Measurements from ENCODE around the gene SUSD3.

SUSD3 gene

DNA sequence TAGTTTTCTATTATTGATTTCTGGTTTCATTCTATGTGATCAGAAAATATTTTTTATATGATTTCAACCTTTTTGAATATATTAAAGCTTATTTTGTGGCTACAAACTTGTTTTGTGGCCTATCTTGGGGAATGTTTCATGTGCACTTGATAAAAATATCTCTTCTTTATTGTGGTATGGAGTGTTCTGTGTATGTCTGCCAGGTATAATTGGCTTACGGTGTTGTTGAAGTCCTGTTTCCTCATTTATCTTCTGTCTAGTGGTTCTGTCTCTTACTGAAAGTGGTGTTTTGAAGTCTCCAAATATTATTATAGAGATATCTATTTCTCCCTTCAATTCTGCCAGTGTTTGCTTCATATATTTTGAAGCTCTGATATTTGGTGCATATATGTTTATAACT lies 47.1 kb downstream of the SUSD3 start:
- no peaks in the 10 kb centered on the region for H3K27me3 ChIP-seq (ENCODE audit: control insufficient read depth, insufficient read depth, low read length)
- H3K4me3 ChIP-seq (ENCODE audit: low read depth, low read length) = no peak overlapping the region
- H3K9ac ChIP-seq (ENCODE audit: low read length) = no peak overlapping the region
- H3K27ac ChIP-seq (ENCODE audit: low read depth, low read length) = no peak overlapping the region
- H3K9me3 ChIP-seq (ENCODE audit: control insufficient read depth, insufficient read depth, low read depth, low read length) = no peaks in the 10 kb centered on the region; the same call in 1 of the 2 replicates
- no peaks in the 10 kb centered on the region for H3K4me1 ChIP-seq (ENCODE audit: control insufficient read depth, insufficient read depth, low read length)
- no peaks in the 10 kb centered on the region for H3K36me3 ChIP-seq (ENCODE audit: control insufficient read depth, insufficient read depth, low read length)

DNA sequence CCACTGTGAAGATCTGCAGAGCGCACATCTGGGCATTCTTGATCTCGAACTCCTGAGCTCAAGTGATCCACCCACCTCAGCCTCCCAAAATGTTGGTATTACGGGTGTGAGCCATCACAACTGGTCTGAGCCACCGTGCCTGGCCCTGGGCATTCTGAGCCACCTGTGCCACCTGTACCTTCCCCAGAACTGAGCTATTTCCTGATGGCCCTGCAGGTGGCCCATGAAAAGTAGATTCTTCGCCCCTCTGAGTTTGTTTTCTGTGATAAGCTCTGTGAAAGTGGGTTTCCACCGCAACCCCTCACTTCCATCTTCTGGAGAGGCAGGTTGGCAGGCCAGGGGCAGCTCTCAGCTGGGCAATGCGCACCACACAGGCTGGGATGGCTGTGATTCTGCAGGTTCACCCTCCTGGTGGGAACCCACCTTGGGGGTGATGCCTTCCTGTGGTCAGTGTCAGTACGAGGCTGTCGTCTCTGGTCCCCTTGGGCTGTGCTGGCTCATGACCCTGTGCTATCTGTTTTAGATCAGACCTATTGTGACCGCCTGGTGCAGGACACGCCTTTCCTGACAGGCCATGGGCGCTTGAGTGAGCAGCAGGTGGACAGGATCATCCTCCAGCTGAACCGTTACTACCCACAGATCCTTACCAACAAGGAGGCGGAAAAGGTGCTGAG lies 48.8 kb downstream of the SUSD3 start:
- no peak overlapping the region for H3K27ac ChIP-seq (ENCODE audit: low read depth, low read length)
- H3K4me1 ChIP-seq (ENCODE audit: control insufficient read depth, insufficient read depth, low read length) = no peaks in the 10 kb centered on the region; the same call in 1 of the 2 replicates
- no peak overlapping the region for H3K4me3 ChIP-seq (ENCODE audit: low read depth, low read length)
- no peak overlapping the region for H3K9ac ChIP-seq (ENCODE audit: low read length)
- H3K9me3 ChIP-seq (ENCODE audit: control insufficient read depth, insufficient read depth, low read depth, low read length) = no peaks in the 10 kb centered on the region; the same call in 1 of the 2 replicates
- no peaks in the 10 kb centered on the region for H3K27me3 ChIP-seq (ENCODE audit: control insufficient read depth, insufficient read depth, low read length)
- H3K36me3 ChIP-seq (ENCODE audit: control insufficient read depth, insufficient read depth, low read length) = no peaks in the 10 kb centered on the region

DNA sequence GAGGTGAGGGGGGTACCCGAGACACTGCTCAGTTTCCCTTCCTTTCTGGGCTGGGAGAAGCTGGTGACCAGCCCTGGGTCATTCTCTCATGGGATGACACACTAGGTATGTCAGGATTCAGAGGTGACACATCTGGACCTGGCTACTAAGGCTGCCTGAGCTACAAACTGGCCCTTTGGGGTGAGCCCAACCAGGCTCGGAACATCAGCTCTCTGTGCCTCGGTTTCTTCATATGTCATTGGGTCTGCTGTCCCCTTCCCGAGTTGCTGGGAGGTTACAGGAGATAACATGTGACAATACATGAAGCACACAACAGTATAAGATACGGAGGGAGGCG lies 49.3 kb downstream of the SUSD3 start:
- Histone ChIP-seq H3K27ac (ENCODE audit: low read depth, low read length) (no peak overlapping the region), H3K4me3 (ENCODE audit: low read depth, low read length) (no peak overlapping the region), H3K9ac (ENCODE audit: low read length) (no peak overlapping the region), H3K36me3 (ENCODE audit: control insufficient read depth, insufficient read depth, low read length) (no peaks in the 10 kb centered on the region), H3K27me3 (ENCODE audit: control insufficient read depth, insufficient read depth, low read length) (no peaks in the 10 kb centered on the region), H3K4me1 (ENCODE audit: control insufficient read depth, insufficient read depth, low read length) (no peaks in the 10 kb centered on the region; the same call in 1 of the 2 replicates), H3K9me3 (ENCODE audit: control insufficient read depth, insufficient read depth, low read depth, low read length) (no peaks in the 10 kb centered on the region; the same call in 1 of the 2 replicates)

DNA sequence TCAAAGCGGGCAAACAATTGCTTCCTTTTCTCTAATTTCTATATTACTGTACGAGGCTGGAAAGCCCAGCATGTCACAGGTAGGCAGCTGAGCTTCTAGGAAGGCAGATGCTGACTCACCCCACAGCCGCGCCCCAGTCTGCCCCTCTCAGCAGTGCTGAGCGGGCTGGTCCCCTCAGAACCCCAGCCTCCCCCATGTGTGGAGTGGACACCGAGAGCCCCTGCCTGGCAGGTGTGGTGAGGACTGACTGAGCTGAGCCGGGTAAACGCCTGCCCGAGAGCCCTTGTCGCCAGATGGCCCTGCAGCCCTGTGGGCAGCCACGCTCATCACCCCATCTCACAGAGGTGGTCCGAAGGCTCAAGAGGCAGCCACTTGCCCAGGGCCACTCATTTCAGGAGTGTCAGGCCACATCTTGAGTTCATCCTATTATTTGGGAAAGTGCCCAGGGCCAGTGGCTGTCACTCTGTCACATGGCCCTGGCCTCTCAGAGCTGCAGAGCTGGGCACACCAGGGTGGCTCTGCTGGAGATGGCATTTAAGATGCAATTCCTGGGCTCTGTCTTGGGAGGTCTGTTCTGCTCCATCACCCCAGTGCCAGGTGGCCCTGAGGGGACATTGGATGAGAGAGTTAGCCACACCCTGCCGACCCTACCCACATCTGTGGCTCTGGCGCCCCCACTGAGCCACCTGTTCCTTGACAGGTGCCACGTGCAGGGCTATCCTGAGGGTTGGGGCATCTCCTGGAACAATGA lies 50.0 kb downstream of the SUSD3 start:
- H3K27ac ChIP-seq (ENCODE audit: low read depth, low read length) = no peak overlapping the region
- no peaks in the 10 kb centered on the region; the same call in 1 of the 2 replicates for H3K4me1 ChIP-seq (ENCODE audit: control insufficient read depth, insufficient read depth, low read length)
- no peak overlapping the region for H3K4me3 ChIP-seq (ENCODE audit: low read depth, low read length)
- H3K36me3 ChIP-seq (ENCODE audit: control insufficient read depth, insufficient read depth, low read length) = no peaks in the 10 kb centered on the region
- no peak overlapping the region for H3K9ac ChIP-seq (ENCODE audit: low read length)
- H3K27me3 ChIP-seq (ENCODE audit: control insufficient read depth, insufficient read depth, low read length) = no peaks in the 10 kb centered on the region
- H3K9me3 ChIP-seq (ENCODE audit: control insufficient read depth, insufficient read depth, low read depth, low read length) = no peaks in the 10 kb centered on the region; the same call in 1 of the 2 replicates

DNA sequence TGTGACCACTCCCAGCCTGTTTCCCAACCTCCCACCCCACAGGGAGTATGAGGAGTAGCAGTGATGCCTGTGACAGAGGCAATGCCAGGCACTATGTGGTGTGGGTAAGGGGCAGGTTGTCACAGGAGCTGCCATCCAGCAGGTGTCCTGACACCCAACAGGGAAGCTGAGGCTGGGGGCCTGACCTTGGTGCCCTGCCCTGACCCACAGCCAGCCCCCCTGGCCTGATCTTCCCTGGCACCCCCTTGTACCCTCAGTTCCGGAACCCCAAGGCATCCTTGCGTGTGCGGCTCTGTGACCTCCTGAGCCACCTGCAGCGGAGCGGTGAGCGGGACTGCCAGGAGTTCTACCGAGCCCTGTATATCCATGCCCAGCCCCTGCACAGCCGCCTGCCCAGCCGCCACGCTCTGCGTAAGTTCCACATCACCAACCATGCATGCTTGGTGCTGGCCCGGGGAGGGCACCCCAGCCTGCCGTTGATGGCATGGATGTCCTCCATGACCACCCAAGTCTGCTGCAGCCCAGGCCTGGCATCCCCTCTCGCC lies 51.9 kb downstream of the SUSD3 start:
- H3K27ac ChIP-seq (ENCODE audit: low read depth, low read length) = no peak overlapping the region
- H3K9me3 ChIP-seq (ENCODE audit: control insufficient read depth, insufficient read depth, low read depth, low read length) = no peaks in the 10 kb centered on the region
- no peak overlapping the region for H3K4me3 ChIP-seq (ENCODE audit: low read depth, low read length)
- H3K27me3 ChIP-seq (ENCODE audit: control insufficient read depth, insufficient read depth, low read length) = no peaks in the 10 kb centered on the region
- H3K36me3 ChIP-seq (ENCODE audit: control insufficient read depth, insufficient read depth, low read length) = no peaks in the 10 kb centered on the region
- peaks cover 13% of the 10 kb centered on the region for H3K4me1 ChIP-seq (ENCODE audit: control insufficient read depth, insufficient read depth, low read length)
- H3K9ac ChIP-seq (ENCODE audit: low read length) = no peak overlapping the region

DNA sequence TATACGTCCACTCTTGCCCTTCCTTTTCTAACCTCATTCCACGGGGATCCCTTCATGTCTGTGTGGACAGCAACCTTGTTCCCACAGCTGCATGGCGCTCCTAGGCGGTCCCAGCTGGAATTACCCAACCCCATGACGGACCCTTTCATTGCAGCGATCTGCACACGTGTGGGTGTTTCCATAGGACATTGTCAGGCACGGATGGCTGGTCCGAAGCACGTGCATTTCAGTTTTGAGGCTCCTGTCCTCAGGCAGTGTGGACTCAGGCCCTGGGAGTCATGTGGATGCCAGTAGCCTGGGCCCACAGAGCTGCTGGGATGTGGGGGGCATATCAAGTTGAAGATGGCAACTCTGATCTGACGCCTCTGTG lies 52.5 kb downstream of the SUSD3 start:
- Histone ChIP-seq H3K9ac (ENCODE audit: low read length) (no peak overlapping the region), H3K27me3 (ENCODE audit: control insufficient read depth, insufficient read depth, low read length) (no peaks in the 10 kb centered on the region), H3K4me3 (ENCODE audit: low read depth, low read length) (no peak overlapping the region), H3K36me3 (ENCODE audit: control insufficient read depth, insufficient read depth, low read length) (no peaks in the 10 kb centered on the region), H3K4me1 (ENCODE audit: control insufficient read depth, insufficient read depth, low read length) (peaks cover 14% of the 10 kb centered on the region), H3K9me3 (ENCODE audit: control insufficient read depth, insufficient read depth, low read depth, low read length) (no peaks in the 10 kb centered on the region), H3K27ac (ENCODE audit: low read depth, low read length) (no peak overlapping the region)

DNA sequence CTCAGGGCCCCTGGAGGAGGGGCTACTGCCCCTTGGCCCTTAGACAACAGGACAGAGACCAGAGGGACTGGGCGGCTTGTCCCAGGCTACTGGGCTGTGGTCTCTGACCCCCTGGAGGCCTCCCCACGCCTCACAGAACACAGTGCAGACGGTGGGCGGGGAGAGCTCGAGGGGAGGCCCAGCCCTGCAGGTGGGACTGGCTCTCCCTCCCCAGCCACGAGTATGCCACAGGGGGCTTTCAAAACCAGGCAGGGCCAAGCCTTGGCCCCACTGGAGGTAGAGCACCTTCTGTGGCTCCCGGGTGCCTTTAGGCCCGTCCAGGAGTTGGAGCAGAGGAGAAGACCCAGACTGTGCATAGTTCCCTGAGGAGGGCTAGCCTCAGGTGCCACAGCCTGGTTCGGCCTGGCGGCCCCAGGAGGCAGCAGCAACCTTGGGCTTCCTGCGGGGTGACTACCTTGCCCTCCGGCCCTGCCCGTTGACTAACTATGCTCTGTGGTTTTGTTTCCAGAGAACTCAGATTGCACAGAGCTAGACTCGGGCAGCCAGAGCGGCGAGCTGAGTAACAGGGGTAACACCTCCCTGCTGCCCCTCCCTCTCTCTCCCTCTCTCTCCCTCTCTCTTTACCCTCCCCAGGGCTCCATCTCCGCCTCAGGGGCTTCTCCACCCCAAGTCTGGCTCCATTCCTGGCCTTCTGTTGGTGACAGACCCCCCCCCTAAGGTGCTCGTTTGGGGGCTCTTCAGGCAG lies 53.0 kb downstream of the SUSD3 start:
- Histone ChIP-seq H3K9ac (ENCODE audit: low read length) (no peak overlapping the region), H3K27ac (ENCODE audit: low read depth, low read length) (no peak overlapping the region), H3K4me1 (ENCODE audit: control insufficient read depth, insufficient read depth, low read length) (peaks cover 19% of the 10 kb centered on the region), H3K36me3 (ENCODE audit: control insufficient read depth, insufficient read depth, low read length) (no peaks in the 10 kb centered on the region), H3K9me3 (ENCODE audit: control insufficient read depth, insufficient read depth, low read depth, low read length) (no peaks in the 10 kb centered on the region), H3K27me3 (ENCODE audit: control insufficient read depth, insufficient read depth, low read length) (no peaks in the 10 kb centered on the region), H3K4me3 (ENCODE audit: low read depth, low read length) (no peak overlapping the region)

DNA sequence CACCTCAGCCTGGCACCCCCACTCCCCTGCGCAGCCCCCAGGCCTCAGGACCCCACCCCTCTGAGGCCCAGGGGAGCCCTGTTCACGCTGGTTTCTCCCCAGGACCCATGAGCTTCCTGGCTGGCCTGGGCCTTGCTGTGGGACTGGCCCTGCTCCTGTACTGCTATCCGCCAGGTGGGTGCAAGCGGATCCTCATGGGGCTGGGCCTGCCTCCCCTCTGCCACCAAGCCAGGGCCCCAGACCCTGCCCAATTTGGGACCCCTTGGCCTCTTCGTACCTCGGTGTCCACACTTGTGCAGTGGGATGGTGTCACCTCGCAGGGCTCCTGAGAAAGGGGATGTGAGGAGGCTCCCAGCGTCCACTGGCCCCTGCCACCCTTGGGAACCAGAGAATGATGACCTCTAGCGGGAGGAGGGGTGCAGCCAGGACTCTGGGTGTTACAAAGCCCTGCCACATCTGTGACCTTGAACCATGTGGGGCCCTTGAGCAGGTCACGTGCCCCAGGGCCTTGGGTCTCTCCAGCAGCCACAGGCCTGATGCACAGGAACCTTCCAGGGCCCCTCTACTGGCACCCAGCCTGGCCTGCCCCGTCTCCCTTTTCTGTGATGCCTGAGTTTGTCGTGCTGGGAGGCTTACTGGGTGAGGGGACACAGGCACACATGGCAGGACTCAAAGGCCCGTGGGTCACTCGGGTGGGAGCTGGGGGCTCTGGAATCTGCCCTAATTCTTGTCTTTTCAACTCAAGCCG lies 53.8 kb downstream of the SUSD3 start:
- Histone ChIP-seq H3K4me3 (ENCODE audit: low read depth, low read length) (no peak overlapping the region), H3K27me3 (ENCODE audit: control insufficient read depth, insufficient read depth, low read length) (no peaks in the 10 kb centered on the region), H3K9me3 (ENCODE audit: control insufficient read depth, insufficient read depth, low read depth, low read length) (no peaks in the 10 kb centered on the region), H3K36me3 (ENCODE audit: control insufficient read depth, insufficient read depth, low read length) (no peaks in the 10 kb centered on the region), H3K9ac (ENCODE audit: low read length) (no peak overlapping the region), H3K27ac (ENCODE audit: low read depth, low read length) (no peak overlapping the region), H3K4me1 (ENCODE audit: control insufficient read depth, insufficient read depth, low read length) (peaks cover 22% of the 10 kb centered on the region)

DNA sequence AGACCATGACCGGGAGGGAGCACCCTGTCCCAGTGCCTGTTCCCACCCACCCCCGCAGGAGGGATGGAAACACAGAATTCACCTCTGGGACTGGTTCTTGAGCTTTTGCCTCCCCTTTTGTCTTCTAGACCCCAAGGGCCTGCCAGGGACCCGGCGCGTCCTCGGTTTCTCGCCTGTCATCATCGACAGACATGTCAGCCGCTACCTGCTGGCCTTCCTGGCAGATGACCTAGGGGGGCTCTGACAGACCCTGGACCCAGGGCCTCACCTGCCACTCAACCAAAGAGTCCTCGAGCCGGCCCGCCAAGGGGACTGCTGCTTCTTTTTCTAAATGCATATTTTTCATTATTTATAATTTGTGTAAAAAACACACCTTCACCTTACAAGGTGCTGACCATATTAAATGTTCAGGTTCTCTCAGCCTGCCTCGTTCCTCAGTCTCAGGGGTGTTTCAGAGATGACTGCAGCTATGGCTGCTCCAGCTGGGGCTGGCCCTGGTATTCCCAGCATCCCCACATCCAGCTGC lies 54.4 kb downstream of the SUSD3 start:
- Histone ChIP-seq H3K9ac (ENCODE audit: low read length) (no peak overlapping the region), H3K36me3 (ENCODE audit: control insufficient read depth, insufficient read depth, low read length) (no peaks in the 10 kb centered on the region), H3K27me3 (ENCODE audit: control insufficient read depth, insufficient read depth, low read length) (no peaks in the 10 kb centered on the region), H3K4me3 (ENCODE audit: low read depth, low read length) (no peak overlapping the region), H3K27ac (ENCODE audit: low read depth, low read length) (no peak overlapping the region), H3K9me3 (ENCODE audit: control insufficient read depth, insufficient read depth, low read depth, low read length) (no peaks in the 10 kb centered on the region), H3K4me1 (ENCODE audit: control insufficient read depth, insufficient read depth, low read length) (peaks cover 22% of the 10 kb centered on the region)

DNA sequence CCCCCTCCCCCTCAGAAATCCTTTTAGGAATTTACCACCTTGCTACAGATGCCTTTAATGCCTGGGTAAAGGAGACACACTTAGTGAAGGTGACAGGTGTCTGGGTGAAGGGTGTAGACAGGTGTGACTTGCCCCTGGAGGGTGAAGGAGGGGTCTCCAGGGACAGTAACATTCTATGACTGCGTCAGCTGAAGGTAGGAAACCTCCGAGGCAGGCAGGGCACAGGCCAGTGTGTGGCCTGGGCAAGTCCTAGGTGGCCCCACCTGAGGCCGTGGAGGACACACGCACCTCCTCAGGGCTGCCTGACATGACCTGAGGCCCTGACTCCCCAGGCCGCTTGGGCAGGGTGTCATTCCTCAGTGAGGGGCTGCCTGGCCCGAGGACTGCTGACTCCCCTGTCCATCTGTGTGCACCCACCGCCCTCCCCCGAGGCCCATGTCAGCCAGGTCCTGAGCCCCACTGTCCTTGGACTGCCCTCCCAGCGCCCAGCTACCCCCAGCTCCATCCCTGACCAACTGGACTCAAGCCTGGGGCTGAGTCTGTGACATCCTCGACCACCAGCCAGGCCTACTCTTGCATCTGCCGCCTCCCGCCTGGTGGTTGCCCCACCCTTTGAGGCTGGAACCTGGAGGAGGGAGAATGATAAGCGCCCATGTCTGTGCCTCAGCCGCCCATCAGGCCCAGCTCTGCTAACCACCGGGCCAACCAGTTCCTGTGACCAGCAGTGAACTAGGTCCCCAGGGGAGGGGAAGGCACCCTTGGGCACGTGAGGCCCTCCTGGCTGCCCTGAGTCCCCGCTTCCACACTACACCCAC lies 55.9 kb downstream of the SUSD3 start:
- Histone ChIP-seq H3K4me3 (ENCODE audit: low read depth, low read length) (no peak overlapping the region), H3K9ac (ENCODE audit: low read length) (no peak overlapping the region), H3K27me3 (ENCODE audit: control insufficient read depth, insufficient read depth, low read length) (no peaks in the 10 kb centered on the region), H3K27ac (ENCODE audit: low read depth, low read length) (no peak overlapping the region), H3K36me3 (ENCODE audit: control insufficient read depth, insufficient read depth, low read length) (no peaks in the 10 kb centered on the region), H3K4me1 (ENCODE audit: control insufficient read depth, insufficient read depth, low read length) (peaks cover 22% of the 10 kb centered on the region), H3K9me3 (ENCODE audit: control insufficient read depth, insufficient read depth, low read depth, low read length) (no peaks in the 10 kb centered on the region)
